ENCODE measurements around the gene TBPL1.

- no peak for TF ChIP-seq CTCF (IDR thresholded peaks at IDR 0.05)
- no peak for TF ChIP-seq POLR2A (IDR thresholded peaks at IDR 0.05)
Observed at GRCh38 chr6:134026597-134026996, 73.6 kb downstream of the TBPL1 start.

Data from uterus (tissue), 2 donors.